ENCODE results near the gene ZYG11B. TPM values are rescaled to one million over a fixed set of nuclear protein-coding genes. Genes with fewer than 3 reads are reported as not detected.
A peak's percentile ranks its signal among the peaks of the same experiment; 100 is the strongest.
"Not testable (repeated sequence)": the region's sequence is repeated elsewhere in the genome, so short reads cannot be mapped to it uniquely, and the experiment has no call there.

ZYG11B gene
- 33.1 and 36.6 TPM in 2 replicates for total RNA-seq (2014; rRNA removed)
- 6.2 TPM for polyA plus RNA-seq (2012)

DNA sequence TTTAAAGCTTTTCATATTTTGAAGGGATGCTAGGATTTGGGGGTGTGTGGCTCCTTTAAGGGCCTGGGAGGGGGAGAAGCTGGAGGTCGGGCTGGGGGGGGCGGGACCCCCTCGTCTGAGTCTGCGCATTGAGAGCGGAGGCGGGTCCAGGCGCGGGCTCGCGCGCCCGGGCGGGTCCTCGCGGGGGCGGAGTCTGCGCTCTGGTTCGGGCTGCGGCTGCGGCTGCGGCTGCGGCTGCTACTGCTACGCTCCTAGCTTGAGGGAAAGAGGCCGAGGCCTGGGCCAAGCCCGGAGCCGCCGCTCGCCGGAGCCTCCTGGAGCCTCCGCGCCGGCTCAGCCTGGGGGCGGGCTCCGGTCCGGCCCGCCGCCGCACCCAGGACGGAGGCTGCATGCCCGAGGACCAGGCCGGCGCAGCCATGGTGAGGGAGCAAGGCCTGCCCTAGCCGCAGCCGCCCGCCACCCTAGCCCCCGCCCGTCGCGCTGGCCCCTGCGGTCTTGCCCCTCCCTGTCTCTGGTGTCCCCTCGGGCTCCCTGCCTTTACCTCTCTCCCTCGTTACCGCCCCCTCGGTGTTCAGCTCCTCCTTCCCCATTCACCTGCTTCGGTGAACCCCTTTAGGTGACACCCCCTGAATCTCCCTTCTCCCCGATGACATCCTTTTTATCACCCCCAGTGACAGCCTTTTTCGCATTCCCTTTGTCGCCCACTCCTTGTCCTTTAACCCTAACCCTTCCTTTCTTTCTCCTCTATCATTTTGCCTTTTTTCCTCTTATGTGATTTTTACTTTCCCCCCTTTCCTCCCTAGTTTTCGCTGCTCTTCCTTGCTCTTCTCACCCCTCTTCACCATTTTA is at the start of gene ZYG11B:
TSS of gene ZYG11B (plus strand) at position 189 of the 849 bp plus-strand sequence. CDS start at position 390, 201 bp downstream.
- peak; percentile 82 for DNase-seq (ENCODE audit: low read depth)

DNA sequence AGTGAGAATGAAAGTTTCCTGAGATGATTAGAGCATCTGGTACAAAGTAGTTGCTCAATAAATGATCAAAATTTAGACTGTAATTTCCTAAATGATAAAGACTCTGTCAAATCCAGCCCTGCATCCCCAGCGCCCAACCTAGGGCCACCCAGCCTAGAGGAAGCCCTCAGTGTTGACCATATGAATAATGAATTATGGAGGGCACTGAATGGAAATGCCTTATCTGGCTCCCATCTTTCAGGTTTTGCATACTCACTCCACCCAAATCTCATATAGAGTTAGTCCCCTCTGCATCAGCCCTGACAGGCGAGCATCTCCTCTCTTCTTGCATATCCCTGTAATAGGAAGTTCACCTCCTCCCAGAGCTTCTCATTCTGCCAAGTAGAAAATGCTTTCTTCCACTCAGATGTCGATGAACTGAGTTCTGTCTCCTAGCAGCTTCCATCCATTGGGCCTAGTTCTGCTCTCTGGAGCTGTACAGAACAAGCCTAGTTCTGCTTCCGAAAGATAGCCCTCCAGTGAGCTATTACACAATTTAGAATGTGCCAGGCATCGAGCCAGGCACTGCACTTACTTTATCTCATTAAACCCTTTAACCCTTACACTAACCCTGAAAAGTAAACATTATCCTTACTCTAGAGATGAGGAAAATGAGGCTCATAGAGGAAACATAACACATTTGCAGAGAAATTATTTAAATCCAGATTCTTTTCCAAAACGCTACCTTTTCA is 49.0 kb upstream of the ZYG11B start:
- no peak for DNase-seq (ENCODE audit: low read depth)

DNA sequence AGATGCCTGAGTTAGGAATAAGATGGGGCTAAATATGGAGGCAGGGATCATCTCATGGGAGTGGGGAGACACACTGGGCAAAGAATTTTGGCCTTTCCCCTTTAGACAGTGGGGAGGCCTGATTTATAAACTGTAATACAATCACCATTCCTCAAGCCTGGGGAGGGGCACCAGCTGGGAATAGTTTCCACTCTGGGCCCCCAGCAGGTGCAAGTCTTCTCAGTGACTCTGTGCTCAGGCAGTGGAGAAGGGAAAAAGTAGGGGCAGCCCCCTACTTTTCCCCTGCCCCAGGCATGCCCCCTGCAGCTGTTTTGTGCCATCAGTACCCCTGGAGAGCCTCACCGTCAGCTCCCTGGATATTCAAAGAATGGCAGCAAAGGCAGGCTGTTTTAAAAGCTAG is 47.2 kb upstream of the ZYG11B start:
- no peak for DNase-seq (ENCODE audit: low read depth)

DNA sequence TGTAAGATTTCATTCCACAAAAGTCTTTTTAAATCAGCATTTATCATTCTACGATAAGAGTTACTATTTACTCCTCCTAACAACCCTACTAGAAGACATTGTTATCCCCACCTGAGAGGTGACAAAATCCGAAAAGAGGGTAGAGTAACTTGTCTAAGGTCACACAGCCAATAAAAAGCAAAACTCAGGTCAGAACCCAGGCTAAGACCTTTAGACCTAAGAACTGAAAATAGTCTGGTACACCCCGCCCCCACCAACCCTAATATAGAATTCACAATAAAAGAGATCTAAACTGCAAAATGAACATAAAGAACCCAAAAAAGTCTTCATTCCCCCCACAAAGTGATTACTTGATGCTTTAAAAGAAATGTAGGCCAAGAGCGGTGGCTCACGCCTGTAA is 46.8 kb upstream of the ZYG11B start:
- no peak for DNase-seq (ENCODE audit: low read depth)

DNA sequence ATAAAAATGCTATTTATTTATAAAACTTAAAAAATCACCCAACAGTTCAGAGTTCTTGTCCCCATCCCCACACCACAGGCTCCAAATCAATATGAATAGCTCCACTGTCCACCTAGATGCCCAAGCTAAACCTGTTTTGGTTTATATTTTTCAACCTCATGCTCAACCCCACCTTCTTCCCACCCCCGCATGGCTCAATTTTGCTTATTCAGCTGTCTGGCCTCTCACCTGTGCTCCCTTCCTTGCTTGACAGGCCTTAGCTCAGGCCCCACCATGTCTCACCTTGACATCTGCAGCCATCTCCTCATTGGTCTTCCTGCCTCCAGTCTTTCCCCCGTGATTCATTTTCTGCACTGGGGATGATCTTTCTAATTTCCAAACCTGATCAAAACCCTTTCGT is 45.9 kb upstream of the ZYG11B start:
- DNase-seq (ENCODE audit: low read depth): no peak

DNA sequence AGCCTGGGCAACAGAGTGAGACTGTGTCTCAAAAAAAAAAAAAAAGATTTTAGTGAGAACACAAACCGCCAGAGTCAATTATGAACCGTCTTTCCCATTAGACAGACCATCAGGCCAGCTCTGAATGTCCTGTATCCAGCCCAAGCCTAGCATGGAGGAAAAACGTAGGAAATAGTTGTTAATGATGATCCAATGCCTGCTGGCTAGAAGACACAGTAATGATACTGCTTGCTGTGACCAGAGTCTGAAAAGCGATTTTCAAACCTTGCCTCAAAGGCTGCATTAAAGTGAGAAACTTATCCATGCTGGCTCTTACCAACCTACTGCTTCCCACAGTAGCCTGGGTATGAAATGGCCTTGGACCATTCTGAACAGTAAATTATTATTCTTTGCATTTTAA is 45.1 kb upstream of the ZYG11B start:
- DNase-seq (ENCODE audit: low read depth): no peak

DNA sequence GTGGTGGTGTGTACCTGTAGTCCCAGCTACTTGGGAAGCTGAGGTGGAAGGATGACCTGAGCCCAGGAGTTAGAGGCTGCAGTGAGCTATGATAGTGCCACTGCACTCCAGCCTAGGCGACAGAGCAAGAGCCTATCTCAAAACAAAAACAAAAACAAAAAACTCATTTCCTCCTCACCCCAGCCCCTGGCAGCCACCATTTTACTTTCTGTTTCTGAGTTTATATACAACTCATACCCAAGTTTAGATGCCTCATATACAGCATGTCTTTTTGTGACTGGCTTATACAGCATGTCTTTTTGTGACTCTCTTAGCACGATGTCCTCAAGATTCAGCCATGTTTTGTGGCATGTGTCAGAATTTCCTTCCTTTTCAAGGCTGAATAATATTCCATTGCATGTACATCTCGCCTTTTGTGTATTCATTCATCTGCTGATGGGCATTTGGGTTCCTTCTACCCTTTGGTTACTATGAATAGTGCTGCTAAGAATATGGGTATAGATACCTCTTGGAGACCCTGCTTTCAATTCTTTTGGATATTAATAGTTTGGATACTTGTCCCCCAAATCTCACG is 42.8 kb upstream of the ZYG11B start:
- no peak for DNase-seq (ENCODE audit: low read depth)

DNA sequence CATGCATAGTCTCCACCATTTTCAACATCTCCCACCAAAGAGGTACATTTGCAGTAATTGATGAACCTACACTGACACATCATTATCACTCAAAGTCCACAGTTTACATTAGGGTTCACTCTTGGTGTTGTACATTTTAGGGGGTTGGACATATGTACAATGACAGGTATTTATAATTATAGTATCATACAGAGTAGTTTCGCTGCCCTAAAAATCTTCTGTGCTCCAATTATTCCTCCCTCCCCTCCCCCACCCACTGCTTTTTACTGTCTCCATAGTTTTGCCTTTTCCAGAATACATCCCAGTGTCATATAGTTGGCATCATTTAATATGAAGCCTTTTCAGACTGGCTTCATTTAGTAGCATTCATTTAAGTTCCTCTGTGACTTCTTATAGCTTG is 41.7 kb upstream of the ZYG11B start:
- DNase-seq (ENCODE audit: low read depth): no peak

DNA sequence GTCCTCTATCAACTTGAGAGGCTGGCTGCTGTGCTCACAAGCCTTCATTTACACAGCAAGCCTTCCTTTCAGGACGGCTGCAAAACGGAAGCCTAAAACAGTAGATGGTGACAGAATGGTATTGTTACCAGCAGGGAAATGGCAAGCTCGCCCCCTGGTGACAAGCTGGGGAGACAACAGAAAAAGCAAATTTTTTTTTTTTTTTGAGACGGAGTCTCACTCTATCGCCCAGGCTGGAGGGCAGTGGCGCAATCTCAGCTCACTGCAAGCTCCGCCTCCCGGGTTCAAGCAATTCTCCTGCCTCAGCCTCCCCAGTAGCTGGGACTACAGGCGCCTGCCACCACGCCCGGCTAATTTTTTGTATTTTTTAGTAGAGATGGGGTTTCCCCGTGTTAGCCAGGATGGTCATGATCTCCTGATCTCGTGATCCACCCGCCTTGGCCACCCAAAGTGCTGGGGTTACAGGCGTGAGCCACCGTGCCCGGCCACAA is 39.9 kb upstream of the ZYG11B start:
- peak; percentile 54 for DNase-seq (ENCODE audit: low read depth)

DNA sequence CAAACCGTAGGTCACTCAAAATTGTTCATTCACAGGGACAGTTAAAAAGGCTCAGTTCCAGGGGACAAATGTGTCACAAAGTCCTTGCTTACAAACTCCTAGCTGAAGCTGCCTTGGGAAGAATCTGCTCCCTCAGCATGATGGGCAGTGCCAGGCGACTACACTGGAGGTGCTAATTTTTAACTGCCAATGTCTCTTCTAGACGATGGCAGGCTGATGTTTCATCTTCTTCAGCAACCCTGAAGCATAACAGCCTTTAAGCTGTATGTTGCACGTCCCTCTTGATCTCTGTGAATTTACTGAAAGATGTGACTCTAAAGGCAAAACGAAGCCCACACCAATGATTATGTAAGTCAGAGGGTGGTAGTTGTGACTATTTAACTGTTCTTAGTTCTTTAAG is 39.4 kb upstream of the ZYG11B start:
- no peak for DNase-seq (ENCODE audit: low read depth)

DNA sequence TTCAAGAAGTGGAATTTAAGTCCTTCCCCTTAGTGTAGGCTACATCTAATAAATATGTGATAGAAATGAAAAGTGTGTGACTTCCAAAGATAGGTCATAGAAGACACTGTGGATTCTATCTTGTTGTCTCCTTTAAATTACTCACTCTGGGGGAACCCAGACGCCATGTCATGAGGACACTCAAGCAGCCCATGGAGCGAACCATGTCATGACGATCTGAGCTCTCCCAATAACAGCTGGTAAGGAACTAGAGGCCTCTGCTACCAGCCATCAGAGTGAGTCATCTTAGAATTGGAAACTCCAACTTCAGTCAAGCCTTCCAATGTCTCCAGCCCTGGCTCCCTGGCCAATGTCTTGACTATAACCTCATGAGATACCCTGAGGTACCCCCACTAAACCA is 34.4 kb upstream of the ZYG11B start:
- peak; percentile 47 for DNase-seq (ENCODE audit: low read depth)

DNA sequence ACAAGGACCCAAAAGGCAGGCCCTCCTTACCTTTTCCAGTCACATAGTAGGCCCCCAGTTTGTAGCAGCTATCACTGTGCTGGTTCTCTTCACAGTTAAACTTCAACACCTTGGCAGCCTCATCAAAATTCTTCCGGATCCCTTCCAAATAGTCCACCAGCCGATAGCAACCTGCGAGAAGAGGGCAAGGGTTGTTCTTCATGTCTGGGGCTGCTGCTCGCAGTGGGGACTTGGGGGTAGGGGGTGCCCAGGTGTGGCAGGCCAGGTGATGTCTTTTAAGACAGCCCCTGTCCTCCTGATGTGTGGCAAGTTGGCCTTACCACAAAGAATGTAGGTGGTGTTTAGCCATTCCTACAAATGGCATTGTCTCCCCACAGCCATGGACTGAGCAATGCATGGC is 33.6 kb upstream of the ZYG11B start:
- DNase-seq (ENCODE audit: low read depth): no peak

DNA sequence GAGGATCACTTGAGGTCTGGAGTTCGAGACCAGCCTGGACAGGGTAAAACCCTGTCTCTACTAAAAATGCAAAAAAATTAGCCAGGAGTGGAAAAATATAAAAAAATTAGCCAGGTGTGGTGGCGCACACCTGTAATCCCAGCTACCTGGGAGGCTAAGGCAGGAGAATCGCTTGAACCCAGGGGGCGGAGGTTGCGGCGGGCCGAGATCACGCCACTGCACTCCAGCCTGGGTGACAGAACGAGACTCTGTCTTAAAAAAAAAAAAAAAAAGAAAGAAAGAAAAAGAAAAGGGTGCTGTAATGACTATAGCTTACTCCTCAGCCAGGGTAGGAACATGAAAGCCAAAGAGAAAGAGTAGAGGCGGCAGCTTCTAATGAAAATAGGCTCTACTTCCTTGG is 32.9 kb upstream of the ZYG11B start:
- not testable (repeated sequence) for DNase-seq (ENCODE audit: low read depth)

DNA sequence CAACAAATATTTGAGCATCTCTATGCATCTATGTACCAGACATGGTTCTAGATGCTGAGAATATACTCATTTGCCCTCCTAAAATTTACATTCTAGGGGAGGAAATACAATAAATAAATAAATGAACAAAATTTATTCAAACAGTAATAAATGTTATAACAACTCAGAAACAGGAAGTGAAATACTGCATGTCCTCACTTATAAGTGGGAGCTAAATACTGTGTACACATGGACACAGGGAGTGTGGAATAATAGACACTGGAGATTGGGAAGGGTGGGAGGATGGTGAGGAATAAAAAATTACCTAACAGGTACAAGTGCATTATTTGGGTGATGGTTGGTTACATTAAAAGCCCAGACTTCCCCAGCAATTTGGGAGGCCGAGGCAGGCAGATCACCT is 32.4 kb upstream of the ZYG11B start:
- no peak for DNase-seq (ENCODE audit: low read depth)

DNA sequence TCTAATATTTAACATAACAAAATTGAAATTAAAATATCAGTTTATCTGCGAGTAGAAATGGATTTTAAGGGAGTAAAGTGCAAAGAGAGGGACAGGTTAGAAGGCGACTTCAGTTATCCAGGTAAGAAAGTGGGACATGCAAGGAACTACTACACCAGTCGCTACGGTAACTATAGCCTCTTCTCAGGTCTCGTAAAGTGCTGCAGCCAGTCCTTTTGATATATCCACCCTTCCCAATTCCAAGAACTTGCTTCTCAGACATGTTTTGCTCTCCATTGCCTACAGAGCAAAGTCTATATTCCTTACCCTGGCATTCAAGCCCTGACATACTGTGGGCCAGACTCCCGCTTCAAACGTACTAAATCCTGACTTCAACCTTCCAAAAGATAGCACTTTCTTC is 30.6 kb upstream of the ZYG11B start:
- DNase-seq (ENCODE audit: low read depth): no peak

DNA sequence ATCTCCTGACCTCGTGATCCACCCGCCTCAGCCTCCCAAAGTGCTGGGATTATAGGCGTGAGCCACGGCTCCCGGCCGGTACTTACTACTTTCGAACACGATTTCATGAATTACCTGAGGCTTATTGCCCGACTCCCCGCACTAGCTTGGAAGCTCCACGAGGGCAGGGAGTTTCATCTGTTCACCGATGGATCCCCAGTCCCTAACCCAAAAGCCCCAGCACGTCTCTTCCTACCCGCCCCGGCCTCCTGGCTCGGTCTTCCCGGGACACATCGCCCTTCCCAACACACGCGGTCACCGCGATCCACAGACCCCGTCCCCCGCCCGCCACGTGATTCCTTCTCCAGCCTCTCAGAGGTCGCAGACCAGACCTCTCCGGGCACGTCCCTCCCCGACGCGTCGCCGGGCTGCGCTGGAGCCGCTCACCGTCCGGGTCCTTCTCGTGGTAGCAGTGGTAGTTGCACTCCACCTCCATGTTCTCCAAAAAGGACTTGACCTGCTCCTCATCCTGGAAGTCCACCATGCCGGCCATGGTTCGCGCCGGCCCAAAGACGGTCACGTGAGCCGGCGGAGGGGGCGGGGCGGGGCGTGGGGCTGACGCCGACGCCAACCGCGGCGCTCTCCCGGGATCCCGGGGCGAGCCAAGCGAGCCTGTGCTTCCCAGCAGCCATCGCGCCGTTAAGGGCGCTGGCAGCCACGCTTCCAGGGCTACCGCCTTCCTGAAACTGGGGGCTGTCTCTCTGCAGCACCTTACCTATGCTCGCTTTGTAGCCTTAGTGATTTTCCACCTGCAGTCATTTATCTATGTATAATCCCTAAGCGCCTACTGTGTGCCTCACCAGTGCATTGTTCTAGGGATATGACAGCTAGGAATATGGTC is 28.2 kb upstream of the ZYG11B start, which contains the start of gene COA7:
TSS of gene COA7 (minus strand) at position 553 of the 880 bp plus-strand sequence. CDS start at position 532, 21 bp downstream.
- peak; percentile 77 for DNase-seq (ENCODE audit: low read depth)

DNA sequence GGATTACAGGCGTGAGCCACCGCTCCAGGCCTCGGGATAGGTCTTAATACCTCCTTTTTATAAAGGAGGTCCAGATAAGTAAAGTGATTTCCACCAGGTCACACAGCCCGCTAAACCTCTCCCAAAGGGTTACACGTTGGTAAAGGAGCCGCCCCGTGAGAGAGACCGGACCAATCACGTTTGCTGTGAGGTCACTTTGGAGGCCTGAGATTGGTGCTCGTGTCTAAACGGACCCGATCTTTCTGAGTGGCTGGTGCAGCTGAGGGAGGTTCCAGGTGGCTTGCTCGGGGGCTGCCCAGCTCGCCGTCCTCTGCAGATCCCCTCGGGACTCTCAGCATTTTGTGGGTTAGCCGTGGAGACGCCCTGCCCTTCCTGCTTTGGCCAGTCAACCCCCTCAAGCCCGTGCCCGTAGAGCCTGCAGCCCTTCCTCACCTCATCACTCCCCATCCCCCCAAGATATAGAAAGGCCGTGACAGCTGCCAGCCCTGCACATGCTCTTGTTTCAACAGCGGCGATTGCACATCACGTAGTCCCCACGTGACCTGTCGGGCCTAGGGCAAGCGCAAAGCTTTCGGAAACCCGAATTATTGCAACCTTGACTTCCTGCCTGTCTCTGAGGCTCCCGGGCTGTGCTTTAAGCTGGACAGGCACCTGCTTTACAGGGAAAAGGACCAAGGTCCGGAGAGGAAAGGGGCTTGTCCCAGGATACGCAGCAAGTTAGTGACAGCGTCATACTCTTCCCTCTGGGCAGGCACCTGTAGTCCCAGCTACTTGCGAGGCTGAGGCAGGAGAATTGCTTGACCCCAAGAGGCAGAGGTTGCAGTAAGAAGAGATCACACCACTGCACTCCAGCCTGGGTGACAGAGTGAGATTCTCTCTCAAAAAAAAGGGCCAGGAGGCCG is 23.1 kb upstream of the ZYG11B start:
- peak; percentile 95 for DNase-seq (ENCODE audit: low read depth)

DNA sequence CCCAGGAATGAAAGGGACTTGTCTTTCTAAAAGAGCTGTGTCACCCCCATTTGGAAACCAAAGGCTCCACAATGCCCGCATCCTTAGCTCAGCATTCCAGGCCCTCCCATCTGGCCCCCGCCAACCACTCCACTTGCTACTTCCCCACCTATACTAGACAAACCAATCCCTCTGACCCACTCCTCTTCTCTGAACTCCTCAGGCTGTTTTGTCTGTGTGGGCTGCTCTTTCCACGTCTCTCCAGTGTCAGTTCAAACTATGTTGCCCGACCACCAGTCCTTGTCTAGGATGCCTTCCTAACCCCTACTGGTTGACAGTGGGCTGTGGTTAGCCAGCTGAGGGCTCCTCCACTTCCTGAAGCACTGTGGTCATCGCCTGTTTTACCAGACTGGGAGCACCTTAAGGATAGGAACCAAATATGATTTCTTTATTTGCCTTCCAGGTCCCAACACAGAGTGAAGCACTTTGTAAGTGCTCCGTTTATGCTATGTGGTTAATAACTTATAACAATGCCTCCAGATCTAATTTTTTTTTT is 20.1 kb upstream of the ZYG11B start:
- DNase-seq (ENCODE audit: low read depth): no peak

DNA sequence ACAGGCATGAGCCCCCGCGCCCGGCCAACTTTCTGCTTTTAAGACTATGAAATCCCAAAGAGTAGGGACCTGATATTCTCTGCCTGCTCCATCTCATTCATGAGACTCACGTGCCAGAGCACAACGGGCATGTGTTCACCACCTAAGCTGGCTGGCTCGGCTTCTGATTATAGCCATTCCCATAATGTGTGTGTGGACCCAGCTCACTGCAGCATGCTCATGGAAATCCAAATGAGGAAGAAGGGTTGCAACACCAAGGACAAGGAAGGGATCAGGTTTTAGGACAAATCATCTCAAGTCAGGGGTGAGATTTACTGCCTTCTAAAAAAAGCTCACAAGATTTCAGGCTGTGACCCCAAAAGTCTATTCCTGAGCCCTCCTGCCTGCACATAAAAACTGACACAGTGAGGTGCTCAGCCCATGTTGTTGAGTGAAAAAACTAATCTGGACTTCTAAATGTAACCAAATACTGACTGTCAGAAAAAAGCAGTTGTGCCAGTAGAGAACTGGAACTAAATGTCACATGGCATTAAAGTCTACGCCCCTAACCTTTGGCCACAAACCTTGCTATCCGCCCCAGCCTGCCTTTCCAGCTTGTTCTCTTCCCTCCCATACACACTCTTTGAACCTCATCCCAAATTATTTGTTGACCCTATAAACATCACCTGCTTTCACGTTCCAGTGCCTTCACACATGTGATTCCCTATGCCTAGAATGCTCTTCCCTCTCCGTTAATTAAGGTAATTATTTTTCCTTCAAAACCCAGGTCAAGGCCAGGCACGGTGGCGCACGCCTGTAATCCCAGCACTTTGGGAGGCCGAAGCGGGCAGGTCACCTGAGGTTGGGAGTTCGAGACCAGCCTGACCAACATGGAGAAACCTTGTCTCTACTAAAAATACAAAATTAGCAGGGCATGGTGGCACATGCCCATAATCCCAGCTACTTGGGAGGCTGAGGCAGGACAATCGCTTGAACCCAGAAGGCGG is 19.0 kb upstream of the ZYG11B start:
- DNase-seq (ENCODE audit: low read depth): no peak
